Smooth muscle cell (in vitro differentiated cells): ENCODE measurements around the gene GPRASP3. TPM values are rescaled to one million over a fixed set of nuclear protein-coding genes. Genes with fewer than 3 reads are reported as not detected.

Experiments used
- DNase-seq: peaks from one replicate; lab custom pipeline; 2025; ENCODE audit not compliant: unreplicated experiment; lab: John Stamatoyannopoulos, UW
- H2AFZ ChIP-seq: fragments of 200-600 bp; sonication (generic); 2 replicates; pipeline ENCODE4 v1.6.0; 2016; ENCODE audit warnings: antibody characterized with exemption, low read depth, mild to moderate bottlenecking
- H3F3A ChIP-seq: fragments of 200-600 bp; sonication (generic); 2 replicates; pipeline ENCODE4 v1.6.0; 2017; ENCODE audit warnings: antibody characterized with exemption, low read depth
- H3K27ac ChIP-seq: fragments of 200-600 bp; sonication (generic); 2 replicates; pipeline ENCODE4 v1.5.1; 2016; ENCODE audit warnings: low read depth, mild to moderate bottlenecking
- H3K27me3 ChIP-seq: fragments of 200-600 bp; sonication (generic); 2 replicates; pipeline ENCODE4 v1.6.1; 2016; ENCODE audit warnings: low read depth, mild to moderate bottlenecking
- H3K36me3 ChIP-seq: fragments of 200-600 bp; sonication (generic); 2 replicates; pipeline ENCODE4 v1.5.1; 2016; ENCODE audit warnings: low read depth
- H3K4me1 ChIP-seq: fragments of 200-600 bp; sonication (generic); 2 replicates; pipeline ENCODE4 v1.5.1; 2016; ENCODE audit warnings: low read depth
- H3K4me2 ChIP-seq: fragments of 200-600 bp; sonication (generic); 2 replicates; pipeline ENCODE4 v1.6.0; 2016; ENCODE audit warnings: mild to moderate bottlenecking
- H3K4me3 ChIP-seq: fragments of 200-600 bp; sonication (generic); 2 replicates; pipeline ENCODE4 v1.5.1; 2016; ENCODE audit warnings: mild to moderate bottlenecking
- H3K79me2 ChIP-seq: fragments of 200-600 bp; sonication (generic); 2 replicates; pipeline ENCODE4 v1.6.0; 2016; ENCODE audit warnings: low read depth, mild to moderate bottlenecking
- H3K9ac ChIP-seq: fragments of 200-600 bp; sonication (generic); 2 replicates; pipeline ENCODE4 v1.6.0; 2016; ENCODE audit warnings: low read depth
- H3K9me3 ChIP-seq: fragments of 200-600 bp; sonication (generic); replicated peaks from 2 replicates; pipeline ENCODE4 v1.5.1; 2016; ENCODE audit warnings: low read depth
- H4K20me1 ChIP-seq: fragments of 200-600 bp; sonication (generic); 2 replicates; pipeline ENCODE4 v1.6.0; 2016; ENCODE audit warnings: low read depth
- CTCF ChIP-seq: fragments of 200-600 bp; sonication (generic); IDR thresholded peaks from 2 replicates; pipeline ENCODE4 v1.5.1; 2017; ENCODE audit warnings: borderline replicate concordance, mild to moderate bottlenecking, antibody characterized with exemption; ENCODE audit not compliant: insufficient read depth, poor library complexity, severe bottlenecking
- WGBS: methylation state at CpG from one replicate; pipeline ENCODE4 v1.1.7; 2016; ENCODE audit warnings: low lambda C conversion rate; 5-methylcytosine and 5-hydroxymethylcytosine counted together
- polyA plus RNA-seq: library from polyadenylated mRNA; unstranded; fragments of >200 nt; fragmentation: Nextera tagmentation; extraction: Ambion mirVana; gene quantifications from 2 replicates; pipeline ENCODE4 v1.2.1, GENCODE V29; 2016
- total RNA-seq: library from RNA; depleted of rRNA; stranded (reverse); fragments of >200 nt; gene quantifications from 2 replicates; pipeline ENCODE4 v1.2.3, GENCODE V29; 2014

GPRASP3 gene
- total and polyA plus RNA-seq, 2 experiments from 2014 or later = 2.0 to 3.2 TPM

DNA sequence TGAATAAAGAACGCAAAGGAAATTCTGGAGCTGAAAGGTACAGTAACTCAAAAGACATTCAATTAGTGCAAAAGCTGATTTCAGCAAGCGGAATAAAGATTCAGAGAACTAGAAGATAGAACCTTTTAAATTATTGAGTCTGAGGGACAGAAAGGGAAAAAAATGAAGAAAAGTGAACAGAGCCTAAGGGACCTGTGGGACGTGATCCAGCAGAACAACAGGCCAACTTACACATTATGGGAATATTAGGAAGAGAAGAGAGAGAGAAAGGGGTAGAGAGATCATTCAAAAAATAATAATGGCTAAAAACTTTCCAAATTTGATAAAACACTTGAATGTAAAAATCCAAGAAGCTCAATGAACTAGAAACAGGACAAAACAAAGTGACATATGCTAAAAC is 25.8 kb upstream of the GPRASP3 start:
- H3K9ac ChIP-seq = no peak overlapping the region
- WGBS = 86% methylated on average over 3 of the region's 3 CpGs
- H3K79me2 ChIP-seq = no peaks in the 10 kb centered on the region
- no peak for TF ChIP-seq CTCF
- no peak overlapping the region for H3K27ac ChIP-seq
- H3K4me1 ChIP-seq = no peaks in the 10 kb centered on the region
- no peak for DNase-seq
- H3K4me3 ChIP-seq = no peak overlapping the region
- H2AFZ ChIP-seq = no peak overlapping the region
- no peaks in the 10 kb centered on the region for H3K27me3 ChIP-seq
- H3K9me3 ChIP-seq = no peaks in the 10 kb centered on the region
- no peaks in the 10 kb centered on the region for H4K20me1 ChIP-seq
- H3F3A ChIP-seq = no peaks in the 10 kb centered on the region
- H3K36me3 ChIP-seq = no peaks in the 10 kb centered on the region
- H3K4me2 ChIP-seq = no peak overlapping the region

GRCh38 chrX:102696306-102696705 is 24.2 kb upstream of the GPRASP3 start:
- no peak for DNase-seq
- no peaks in the 10 kb centered on the region for H3K27me3 ChIP-seq
- no peak overlapping the region for H3K9ac ChIP-seq
- no peak overlapping the region for H3K4me3 ChIP-seq
- H3K9me3 ChIP-seq = no peaks in the 10 kb centered on the region
- H3K4me2 ChIP-seq = no peak overlapping the region
- no peak overlapping the region for H3K27ac ChIP-seq
- no peaks in the 10 kb centered on the region for H3K4me1 ChIP-seq
- no peak for TF ChIP-seq CTCF
- H3K36me3 ChIP-seq = no peaks in the 10 kb centered on the region
- H3K79me2 ChIP-seq = no peaks in the 10 kb centered on the region
- H2AFZ ChIP-seq = no peak overlapping the region
- H3F3A ChIP-seq = no peaks in the 10 kb centered on the region
- no peaks in the 10 kb centered on the region for H4K20me1 ChIP-seq

- H2AFZ ChIP-seq = no peak overlapping the region
- no peak for DNase-seq
- no peaks in the 10 kb centered on the region for H4K20me1 ChIP-seq
- H3K79me2 ChIP-seq = no peaks in the 10 kb centered on the region
- TF ChIP-seq CTCF = no peak
- H3K4me3 ChIP-seq = no peak overlapping the region
- no peaks in the 10 kb centered on the region for H3K9me3 ChIP-seq
- H3F3A ChIP-seq = no peaks in the 10 kb centered on the region
- H3K9ac ChIP-seq = no peak overlapping the region
- H3K27me3 ChIP-seq = no peaks in the 10 kb centered on the region
- H3K4me1 ChIP-seq = no peaks in the 10 kb centered on the region
- H3K36me3 ChIP-seq = no peaks in the 10 kb centered on the region
- no peak overlapping the region for H3K27ac ChIP-seq
- H3K4me2 ChIP-seq = no peak overlapping the region
These were observed 23.0 kb upstream of the GPRASP3 start for GRCh38 chrX:102697494-102697893.

- Histone ChIP-seq H2AFZ (no peak overlapping the region), H3K27me3 (no peaks in the 10 kb centered on the region), H3K79me2 (no peaks in the 10 kb centered on the region), H3K27ac (no peak overlapping the region), H3K36me3 (no peaks in the 10 kb centered on the region), H3F3A (no peaks in the 10 kb centered on the region), H3K4me3 (no peak overlapping the region), H3K4me1 (no peaks in the 10 kb centered on the region), H4K20me1 (no peaks in the 10 kb centered on the region), H3K4me2 (no peak overlapping the region), H3K9me3 (peaks cover under 1% of the 10 kb centered on the region), H3K9ac (no peak overlapping the region)
- TF ChIP-seq CTCF = no peak
- DNase-seq = no peak
- WGBS = 75% methylated on average over 2 of the region's 2 CpGs
These were observed 11.6 kb upstream of the GPRASP3 start for GRCh38 chrX:102708900-102709299.
